Measurements from ENCODE around the gene GTF2IRD1.
"Not testable (repeated sequence)": the region's sequence is repeated elsewhere in the genome, so short reads cannot be mapped to it uniquely, and the experiment has no call there.

- not testable (repeated sequence) for TF ChIP-seq ZSCAN20 (CRISPR knock-in tag; IDR thresholded peaks at IDR 0.05; ENCODE audit: borderline replicate concordance); POLR2AphosphoS5 (IDR thresholded peaks at IDR 0.05; ENCODE audit: low read depth, low read length); POLR2A (IDR thresholded peaks at IDR 0.05; ENCODE audit: insufficient read depth in 1 of 2, low read depth in 2 of 2, low read length in 2 of 2); CTCF (CRISPR knock-in tag; IDR thresholded peaks at IDR 0.05); E2F1 (CRISPR knock-in tag; IDR thresholded peaks at IDR 0.05); TGIF2 (CRISPR knock-in tag; IDR thresholded peaks at IDR 0.05); CEBPB (IDR thresholded peaks at IDR 0.05; ENCODE audit: borderline replicate concordance, low read depth, low read length); CENPX (CRISPR knock-in tag; IDR thresholded peaks at IDR 0.05); MTA3 (CRISPR knock-in tag; IDR thresholded peaks at IDR 0.05)
Measured at GRCh38 chr7:74437291-74437571, 16.5 kb upstream of the GTF2IRD1 start.
